Bone marrow (tissue), 2 donors: Measurements from ENCODE around the gene GRIA4.

Experiments used
- DNase-seq, 2 donors: peaks; one replicate each; lab custom pipeline; 2025; lab: John Stamatoyannopoulos, UW

Gene GRIA4

GRCh38 chr11:105789579-105790420 is 179.9 kb downstream of the GRIA4 start:
- DNase-seq, result no peak

DNA sequence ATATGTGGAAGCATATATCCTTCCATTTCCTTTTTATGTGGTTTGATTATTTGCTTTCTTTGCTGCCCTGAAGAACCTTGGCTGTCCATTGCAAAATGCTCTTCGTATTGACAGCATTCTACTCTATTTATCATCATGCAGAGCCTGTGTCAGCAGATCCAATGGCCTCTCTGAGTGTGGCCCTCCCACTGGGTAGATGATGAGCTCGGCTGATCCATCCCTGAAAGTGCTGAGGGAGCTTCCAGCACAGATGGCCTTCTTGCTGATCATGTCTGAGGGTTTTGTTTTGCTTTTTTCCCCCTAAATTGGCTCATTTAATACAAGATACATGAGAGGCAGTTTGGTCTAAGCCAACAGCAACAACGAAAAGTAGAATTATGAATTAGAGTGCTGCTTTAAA is 181.0 kb downstream of the GRIA4 start:
- DNase-seq, result no peak

- no peak for DNase-seq
These were observed 183.2 kb downstream of the GRIA4 start for GRCh38 chr11:105793092-105793491.

DNA sequence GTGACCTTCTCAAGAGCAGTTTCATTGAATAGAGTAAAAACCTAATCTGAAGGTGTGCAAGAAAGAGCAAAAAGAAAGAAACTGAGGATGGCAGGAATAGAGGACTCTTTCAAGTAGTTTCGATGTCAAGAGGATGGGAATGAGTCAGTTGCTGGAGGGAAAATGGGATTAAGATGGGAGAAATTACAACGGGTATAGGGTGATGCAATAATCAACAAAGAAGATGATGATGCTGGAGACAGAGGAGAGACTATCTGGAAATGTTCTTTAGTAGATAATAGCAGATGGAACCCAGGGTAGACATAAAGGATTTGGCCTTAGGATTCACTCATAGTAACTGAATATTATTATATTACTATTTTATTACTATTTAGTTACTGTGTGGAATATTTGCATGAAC is 189.4 kb downstream of the GRIA4 start:
- no peak for DNase-seq

DNA sequence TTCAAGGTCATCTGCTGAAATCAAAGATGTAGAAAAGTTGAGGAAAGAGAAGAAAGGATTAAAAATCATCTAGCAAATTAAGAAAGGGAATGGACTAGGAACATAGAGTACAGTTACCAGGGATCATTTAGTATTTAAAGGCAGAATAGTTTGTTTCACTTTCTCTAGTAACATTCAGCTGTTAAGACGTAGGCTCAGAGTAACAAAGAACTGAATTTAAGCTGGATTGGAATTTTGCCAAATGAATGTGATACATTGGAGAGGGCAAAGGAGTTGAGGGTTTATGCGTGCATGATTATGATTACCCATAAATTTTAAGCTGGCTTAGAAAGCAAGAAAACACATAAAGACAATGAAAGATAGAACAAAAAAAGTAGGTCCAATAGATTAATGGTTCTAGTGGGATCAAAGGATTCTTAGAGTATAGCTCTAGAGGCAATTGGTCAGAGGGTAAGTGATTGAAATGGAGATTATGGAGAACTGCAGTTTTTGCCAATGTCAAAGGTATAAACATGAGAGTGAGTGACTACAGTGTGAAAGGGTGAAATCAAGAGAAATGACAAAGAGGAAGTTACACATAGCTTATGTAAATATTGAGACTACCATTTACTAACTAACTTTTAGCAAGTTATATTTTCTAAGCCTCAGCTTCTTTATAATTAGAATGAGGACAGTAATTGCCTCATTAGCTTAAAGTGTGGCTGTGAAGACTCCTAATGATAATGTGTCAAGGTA is 190.0 kb downstream of the GRIA4 start:
- DNase-seq, result no peak

- no peak for DNase-seq
These were observed 192.5 kb downstream of the GRIA4 start for GRCh38 chr11:105802390-105802789.

- DNase-seq, result no peak
These were observed 201.4 kb downstream of the GRIA4 start for GRCh38 chr11:105811242-105811641.

- no peak for DNase-seq
These were observed 211.5 kb downstream of the GRIA4 start for GRCh38 chr11:105821372-105821771.

GRCh38 chr11:105821781-105822180 is 211.9 kb downstream of the GRIA4 start:
- no peak for DNase-seq

GRCh38 chr11:105823495-105824033 is 213.7 kb downstream of the GRIA4 start:
- no peak for DNase-seq

GRCh38 chr11:105824457-105825013 is 214.7 kb downstream of the GRIA4 start:
- DNase-seq, result no peak

DNA sequence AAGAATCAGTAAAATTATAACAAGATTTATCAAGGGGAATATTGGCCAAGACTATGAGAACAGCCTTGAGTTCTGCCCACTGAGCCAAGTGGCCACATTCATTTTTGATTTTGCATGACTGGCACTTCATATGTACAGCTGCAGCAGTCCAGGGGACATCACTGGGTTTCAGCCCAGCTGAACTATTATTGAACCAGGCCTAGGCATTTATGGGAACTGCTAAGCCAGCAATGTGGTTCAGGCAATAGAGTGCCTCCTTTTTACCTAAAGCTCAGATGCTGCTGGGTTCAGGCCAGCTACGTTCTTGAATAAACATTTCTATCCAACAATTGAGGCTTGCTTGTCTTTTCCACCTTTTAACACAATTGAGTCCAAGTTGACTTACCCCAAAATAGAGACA is 215.3 kb downstream of the GRIA4 start:
- no peak for DNase-seq

GRCh38 chr11:105827906-105828305 is 218.0 kb downstream of the GRIA4 start:
- no peak for DNase-seq

DNA sequence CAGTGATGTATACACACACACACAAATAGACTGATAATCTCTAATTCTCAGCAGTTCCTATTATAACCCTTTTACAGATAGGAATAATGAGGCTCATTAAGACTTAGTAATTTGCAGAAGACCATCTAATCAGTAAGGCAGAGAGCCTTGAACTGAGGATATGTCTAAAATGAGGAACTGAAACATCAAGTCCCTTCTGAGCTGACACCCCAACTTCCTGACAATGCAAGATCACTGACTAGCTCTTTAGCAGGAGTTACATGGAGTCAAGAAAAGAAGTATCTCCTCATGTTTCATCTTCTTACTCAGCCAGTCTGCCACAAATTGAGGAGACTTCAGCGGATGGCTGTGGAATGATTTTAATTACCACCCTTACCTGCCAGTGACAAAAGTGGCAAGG is 219.2 kb downstream of the GRIA4 start:
- DNase-seq, result no peak

DNA sequence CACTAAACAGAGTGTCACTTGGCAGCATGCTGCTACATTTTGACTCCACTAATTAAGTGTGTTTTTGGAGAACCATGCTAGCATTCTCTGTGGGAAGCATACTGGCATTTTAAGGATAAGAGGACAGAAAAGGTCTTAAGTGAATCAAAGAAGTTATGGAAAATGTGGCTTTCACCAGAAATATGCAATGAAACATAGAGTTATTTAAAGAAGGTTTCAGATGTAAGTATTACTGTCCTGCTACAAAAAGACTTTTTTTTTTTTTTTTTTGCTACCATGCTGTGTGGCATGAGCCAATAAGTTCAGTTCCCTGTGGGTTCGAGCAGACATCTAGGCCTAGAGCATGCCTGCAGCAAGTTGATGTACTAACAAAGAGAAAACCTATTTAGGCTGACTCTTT is 224.6 kb downstream of the GRIA4 start:
- no peak for DNase-seq

GRCh38 chr11:105838668-105839384 is 229.0 kb downstream of the GRIA4 start:
- DNase-seq, result no peak

GRCh38 chr11:105840391-105840790 is 230.5 kb downstream of the GRIA4 start:
- no peak for DNase-seq

- no peak for DNase-seq
These were observed 242.5 kb downstream of the GRIA4 start for GRCh38 chr11:105852403-105852802.

- no peak for DNase-seq
These were observed 244.4 kb downstream of the GRIA4 start for GRCh38 chr11:105854269-105854668.

DNA sequence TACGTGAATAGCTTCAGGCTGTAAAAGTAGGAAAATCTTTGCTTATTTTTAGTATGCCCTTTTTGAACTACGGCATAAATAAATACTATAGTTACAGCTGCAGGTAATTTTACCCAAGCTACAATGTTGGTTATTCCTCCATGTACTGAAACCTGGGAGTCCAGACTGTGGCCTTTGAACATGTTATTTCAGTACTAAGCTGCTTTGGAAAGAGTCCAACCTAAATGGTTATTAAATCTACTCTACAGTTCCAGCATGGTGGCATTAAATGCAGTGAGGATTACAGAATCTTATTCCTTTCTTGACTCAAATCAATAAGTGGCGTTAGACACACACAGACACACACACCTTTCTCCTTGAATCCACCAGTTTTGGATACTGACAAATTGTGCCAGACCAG is 247.1 kb downstream of the GRIA4 start:
- no peak for DNase-seq

DNA sequence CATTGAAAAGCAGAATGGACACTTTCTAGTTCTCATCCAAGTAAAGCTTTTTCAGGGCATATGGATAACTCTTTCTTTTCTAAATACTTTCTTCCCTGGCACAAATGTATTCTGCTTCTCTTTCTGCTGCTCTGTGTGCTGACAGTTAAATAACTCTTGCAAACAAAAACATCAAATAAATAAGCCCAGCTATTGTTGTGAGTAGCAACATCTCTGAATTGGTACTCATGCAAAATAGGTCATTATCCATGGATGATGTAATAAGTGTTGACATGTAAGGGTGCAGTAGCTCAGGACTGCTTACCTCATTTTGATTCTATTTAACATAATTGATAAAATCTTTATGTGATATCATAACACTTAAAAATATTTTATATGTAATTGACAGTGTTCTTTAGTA is 247.9 kb downstream of the GRIA4 start:
- DNase-seq, result no peak

- DNase-seq, result no peak
These were observed 249.0 kb downstream of the GRIA4 start for GRCh38 chr11:105858841-105859240.
